Activated T-helper 2 cell treated with anti-CD3 and anti-CD28 coated beads, Interferon-gamma antibody, Interleukin-2, Interleukin-4, amounts not matched to agents 10 μg/mL and 5 μg/mL and 100 μg/mL, durations not matched to agents 14 hours and 24 hours and 36 hours (primary cell): ENCODE data around the gene ADGRF3. TPM values are rescaled to one million over a fixed set of nuclear protein-coding genes. Genes with fewer than 3 reads are reported as not detected.
"Not testable (repeated sequence)": the region's sequence is repeated elsewhere in the genome, so short reads cannot be mapped to it uniquely, and the experiment has no call there.

Source experiments
- DNase-seq: peaks from one replicate; pipeline ENCODE4 v3.0.0; 2021; ENCODE audit warnings: low spot score
- H3K27ac Mint-ChIP-seq: one replicate; pipeline ENCODE4 v1.8.0; 2021; ENCODE audit warnings: mixed read lengths
- H3K27me3 Mint-ChIP-seq: one replicate; pipeline ENCODE4 v1.8.0; 2021; ENCODE audit warnings: low read depth, mixed read lengths
- H3K36me3 Mint-ChIP-seq: one replicate; pipeline ENCODE4 v1.8.0; 2021; ENCODE audit warnings: low read depth, mixed read lengths
- H3K4me1 Mint-ChIP-seq: one replicate; pipeline ENCODE4 v1.8.0; 2021; ENCODE audit warnings: low read depth, mixed read lengths
- H3K4me3 Mint-ChIP-seq: one replicate; pipeline ENCODE4 v1.8.0; 2021; ENCODE audit warnings: low read depth, mild to moderate bottlenecking, moderate library complexity, mixed read lengths
- H3K9me3 Mint-ChIP-seq: one replicate; pipeline ENCODE4 v1.8.0; 2021; ENCODE audit warnings: mixed read lengths
- intact Hi-C: fragments of 100-400 bp; cut with micrococcal nuclease; formaldehyde crosslinking; loops from one replicate; pipeline ENCODE4 v1.15.1; 2023
- total RNA-seq: library from RNA; stranded (reverse); gene quantifications from 2 replicates; pipeline ENCODE4 v1.2.3, GENCODE V29; 2022

Gene ADGRF3, protein sequence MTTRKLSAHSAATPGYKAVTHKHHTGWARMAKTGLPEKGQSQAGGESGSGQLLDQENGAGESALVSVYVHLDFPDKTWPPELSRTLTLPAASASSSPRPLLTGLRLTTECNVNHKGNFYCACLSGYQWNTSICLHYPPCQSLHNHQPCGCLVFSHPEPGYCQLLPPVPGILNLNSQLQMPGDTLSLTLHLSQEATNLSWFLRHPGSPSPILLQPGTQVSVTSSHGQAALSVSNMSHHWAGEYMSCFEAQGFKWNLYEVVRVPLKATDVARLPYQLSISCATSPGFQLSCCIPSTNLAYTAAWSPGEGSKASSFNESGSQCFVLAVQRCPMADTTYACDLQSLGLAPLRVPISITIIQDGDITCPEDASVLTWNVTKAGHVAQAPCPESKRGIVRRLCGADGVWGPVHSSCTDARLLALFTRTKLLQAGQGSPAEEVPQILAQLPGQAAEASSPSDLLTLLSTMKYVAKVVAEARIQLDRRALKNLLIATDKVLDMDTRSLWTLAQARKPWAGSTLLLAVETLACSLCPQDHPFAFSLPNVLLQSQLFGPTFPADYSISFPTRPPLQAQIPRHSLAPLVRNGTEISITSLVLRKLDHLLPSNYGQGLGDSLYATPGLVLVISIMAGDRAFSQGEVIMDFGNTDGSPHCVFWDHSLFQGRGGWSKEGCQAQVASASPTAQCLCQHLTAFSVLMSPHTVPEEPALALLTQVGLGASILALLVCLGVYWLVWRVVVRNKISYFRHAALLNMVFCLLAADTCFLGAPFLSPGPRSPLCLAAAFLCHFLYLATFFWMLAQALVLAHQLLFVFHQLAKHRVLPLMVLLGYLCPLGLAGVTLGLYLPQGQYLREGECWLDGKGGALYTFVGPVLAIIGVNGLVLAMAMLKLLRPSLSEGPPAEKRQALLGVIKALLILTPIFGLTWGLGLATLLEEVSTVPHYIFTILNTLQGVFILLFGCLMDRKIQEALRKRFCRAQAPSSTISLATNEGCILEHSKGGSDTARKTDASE
- 1.6 and 3.1 TPM in 2 replicates for total RNA-seq

DNA sequence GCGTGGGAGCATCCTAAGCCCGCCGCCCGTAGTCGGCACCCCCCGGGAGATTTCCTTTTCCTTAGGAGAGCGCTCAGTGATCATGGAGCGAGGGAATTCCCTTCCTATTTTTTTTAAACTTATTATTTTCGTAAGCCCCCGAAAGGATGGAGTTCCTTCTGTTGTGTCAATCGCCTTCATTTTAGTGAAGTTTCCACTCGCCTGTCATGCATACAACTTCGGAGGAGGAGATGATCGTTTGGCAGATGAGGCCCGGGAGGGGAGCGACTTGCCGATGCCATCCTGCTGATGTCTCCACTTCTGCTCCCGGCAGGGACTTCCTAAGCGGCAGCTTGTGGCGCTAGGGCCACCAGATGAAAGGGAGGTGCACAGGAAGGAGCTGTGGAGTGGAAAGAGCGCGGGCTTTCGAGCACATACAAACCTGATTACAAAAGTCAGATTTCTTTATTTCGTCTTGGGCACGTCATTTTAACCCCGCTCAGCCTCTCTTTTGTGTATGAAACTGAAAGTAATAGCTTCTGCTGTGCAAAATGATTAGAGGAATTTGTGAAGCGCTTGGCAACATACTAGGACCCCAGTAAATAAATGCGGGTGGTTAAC, at the start of gene ADGRF3:
TSS of gene ADGRF3 (minus strand) at position 336 of the 600 bp plus-strand sequence. CDS start 555 bp downstream, outside the sequence.
- H3K27ac Mint-ChIP-seq = peak within 1 kb of the TSS; percentile 99
- no peaks in the 10 kb centered on the region for H3K27me3 Mint-ChIP-seq
- peaks cover 29% of the 10 kb centered on the region for H3K4me1 Mint-ChIP-seq
- DNase-seq = peak; percentile 70
- H3K9me3 Mint-ChIP-seq = no peaks in the 10 kb centered on the region
- H3K36me3 Mint-ChIP-seq = peaks cover 30% of the 10 kb centered on the region
- H3K4me3 Mint-ChIP-seq = peak within 1 kb of the TSS; percentile 99
- intact Hi-C loops = loop anchor here (2.0 to 5.0 kb wide), 5 partner anchors 16 to 1374 kb away; partner anchors contain the start of genes CENPA, DNAJC27, HADHA and HADHB

DNA sequence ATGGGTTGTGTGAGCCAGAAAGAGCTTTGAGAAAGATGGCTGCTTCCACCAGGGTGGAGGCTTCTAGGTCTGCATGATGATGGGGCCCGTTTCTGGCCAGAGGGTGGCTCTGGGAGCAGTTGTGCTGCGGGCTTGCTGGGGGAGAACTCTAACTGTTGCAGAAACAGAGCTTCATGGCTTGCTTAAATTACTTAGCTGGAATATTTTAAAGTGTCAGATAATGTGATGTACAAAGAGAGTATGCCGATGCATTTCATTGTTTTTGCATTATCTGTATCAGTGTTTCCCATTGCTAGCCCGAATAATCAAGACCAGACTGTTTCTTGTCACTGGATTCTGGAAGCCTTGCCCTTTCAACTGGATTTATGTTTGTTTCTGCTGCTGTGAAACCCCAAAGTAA, 48.8 kb upstream of the ADGRF3 start:
- no peak overlapping the region for H3K4me3 Mint-ChIP-seq
- no peak for DNase-seq
- intact Hi-C loops = no loop called here
- H3K27ac Mint-ChIP-seq = no peak overlapping the region
- H3K4me1 Mint-ChIP-seq = peaks cover 21% of the 10 kb centered on the region
- H3K36me3 Mint-ChIP-seq = peaks cover 36% of the 10 kb centered on the region
- H3K9me3 Mint-ChIP-seq = no peaks in the 10 kb centered on the region
- H3K27me3 Mint-ChIP-seq = no peaks in the 10 kb centered on the region

DNA sequence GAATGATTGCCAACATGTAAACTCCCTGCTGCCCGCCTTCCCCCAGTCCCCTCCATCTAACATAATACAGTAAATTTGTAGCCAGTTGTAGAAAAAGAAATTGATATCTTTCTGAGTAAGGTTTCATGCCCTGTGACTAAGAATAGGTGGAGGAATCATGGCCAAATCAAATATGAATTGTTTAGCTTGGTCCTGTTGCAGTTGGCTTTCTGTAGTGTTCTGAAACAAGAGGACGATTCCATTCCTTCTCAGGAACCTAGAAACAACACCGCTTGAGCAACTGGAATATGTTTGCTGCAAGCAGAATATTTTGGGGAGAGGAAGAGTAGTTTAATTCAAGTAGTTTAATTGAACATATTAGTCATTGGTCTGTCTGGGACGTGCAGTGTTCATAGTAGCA, 48.1 kb upstream of the ADGRF3 start:
- Mint-ChIP-seq H3K4me1 (peaks cover 21% of the 10 kb centered on the region), H3K9me3 (no peaks in the 10 kb centered on the region), H3K27ac (no peak overlapping the region), H3K36me3 (peaks cover 42% of the 10 kb centered on the region), H3K4me3 (no peak overlapping the region), H3K27me3 (no peaks in the 10 kb centered on the region)
- no peak for DNase-seq
- intact Hi-C loops = no loop called here

- no peak for DNase-seq
- Mint-ChIP-seq H3K27me3 (no peaks in the 10 kb centered on the region), H3K9me3 (no peaks in the 10 kb centered on the region), H3K4me3 (no peak overlapping the region), H3K4me1 (peaks cover 13% of the 10 kb centered on the region), H3K36me3 (peaks cover 69% of the 10 kb centered on the region), H3K27ac (no peak overlapping the region)
- intact Hi-C loops = no loop called here
Measured at GRCh38 chr2:26387189-26387588, 40.6 kb upstream of the ADGRF3 start.

DNA sequence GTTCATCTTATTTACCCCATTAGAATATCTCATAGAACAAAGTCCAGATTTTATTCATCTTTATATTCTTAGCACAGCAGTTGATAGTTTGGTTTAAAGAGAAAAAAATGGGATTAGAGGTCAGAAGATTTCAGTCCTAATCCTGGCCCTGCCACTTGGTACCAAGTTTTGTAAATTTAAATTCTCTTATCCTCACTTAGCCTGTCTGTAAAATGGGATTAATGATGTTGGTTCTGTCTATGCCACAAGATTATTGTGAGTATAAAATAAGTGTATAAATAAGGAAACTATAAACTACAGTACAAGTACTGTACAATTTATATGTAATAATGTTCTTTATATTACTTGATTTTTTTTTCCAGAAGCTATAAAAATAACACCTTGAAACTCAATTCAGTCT, 38.0 kb upstream of the ADGRF3 start:
- no peaks in the 10 kb centered on the region for H3K9me3 Mint-ChIP-seq
- H3K4me3 Mint-ChIP-seq = no peak overlapping the region
- no peak overlapping the region for H3K27ac Mint-ChIP-seq
- H3K27me3 Mint-ChIP-seq = no peaks in the 10 kb centered on the region
- peaks cover 69% of the 10 kb centered on the region for H3K36me3 Mint-ChIP-seq
- intact Hi-C loops = no loop called here
- H3K4me1 Mint-ChIP-seq = peaks cover 15% of the 10 kb centered on the region
- no peak for DNase-seq

DNA sequence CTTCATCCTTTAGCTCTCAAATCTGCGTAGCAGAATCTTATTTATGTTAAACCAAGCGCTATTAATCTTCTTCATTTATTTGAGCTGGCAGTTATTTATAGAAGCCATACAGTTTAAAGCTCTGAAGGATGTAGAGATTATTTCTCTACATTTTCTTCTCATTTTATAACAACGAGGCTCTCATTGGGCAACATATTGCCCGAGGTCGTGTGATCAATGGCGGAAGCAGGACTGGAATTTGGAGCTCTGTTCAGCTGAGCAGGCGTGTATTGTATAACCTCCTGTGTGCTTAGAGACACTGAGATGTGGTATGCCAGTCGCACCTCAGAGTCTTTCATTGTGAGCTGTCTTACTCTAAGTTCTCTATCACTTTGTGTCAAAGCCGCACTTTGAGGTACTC, 37.6 kb upstream of the ADGRF3 start:
- no peaks in the 10 kb centered on the region for H3K27me3 Mint-ChIP-seq
- peak overlapping the region; percentile 4 for H3K27ac Mint-ChIP-seq
- H3K9me3 Mint-ChIP-seq = no peaks in the 10 kb centered on the region
- peaks cover 68% of the 10 kb centered on the region for H3K36me3 Mint-ChIP-seq
- H3K4me1 Mint-ChIP-seq = peaks cover 14% of the 10 kb centered on the region
- H3K4me3 Mint-ChIP-seq = no peak overlapping the region
- intact Hi-C loops = no loop called here
- DNase-seq = no peak

DNA sequence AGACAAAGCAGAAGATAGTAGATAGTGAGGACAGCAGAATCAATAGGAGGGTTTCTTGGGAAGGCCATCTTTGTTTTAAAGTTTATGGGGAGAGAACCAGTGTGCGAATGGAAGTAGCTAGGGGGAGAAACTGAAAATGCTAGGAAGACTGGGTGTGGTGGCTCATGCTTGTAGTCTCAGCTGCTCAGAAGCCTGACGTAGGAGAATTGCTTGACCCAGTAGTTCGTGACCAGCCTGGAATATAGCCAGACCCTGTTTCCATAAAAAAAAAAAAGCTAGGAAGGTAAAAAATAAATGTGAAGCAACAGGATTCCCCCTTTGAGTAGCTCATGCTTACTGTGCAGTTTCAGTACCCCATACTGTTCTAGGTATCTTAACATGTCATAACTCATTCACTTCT, 36.0 kb upstream of the ADGRF3 start:
- peaks cover 11% of the 10 kb centered on the region for H3K4me1 Mint-ChIP-seq
- H3K27me3 Mint-ChIP-seq = no peaks in the 10 kb centered on the region
- no peak for DNase-seq
- intact Hi-C loops = no loop called here
- no peaks in the 10 kb centered on the region for H3K9me3 Mint-ChIP-seq
- no peak overlapping the region for H3K4me3 Mint-ChIP-seq
- no peak overlapping the region for H3K27ac Mint-ChIP-seq
- peaks cover 70% of the 10 kb centered on the region for H3K36me3 Mint-ChIP-seq

DNA sequence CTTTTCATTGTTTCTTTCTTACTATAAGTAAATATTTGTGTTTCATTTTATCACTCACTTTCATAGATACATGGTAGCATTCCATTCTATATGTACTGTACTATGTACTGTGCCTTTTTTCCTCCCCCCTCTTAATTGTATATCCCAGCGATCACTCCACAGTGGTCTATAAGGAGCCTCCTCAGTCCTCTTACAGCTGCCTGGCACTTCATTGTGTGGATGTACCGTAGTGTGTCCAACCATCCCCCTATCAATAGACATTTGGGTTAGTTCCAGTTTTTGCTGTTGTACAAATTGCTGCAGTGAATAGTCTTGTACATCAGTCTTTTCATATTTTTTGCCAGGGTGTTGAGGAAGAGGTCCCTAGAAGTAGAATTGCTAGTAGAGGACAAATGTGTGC, 33.7 kb upstream of the ADGRF3 start:
- Mint-ChIP-seq H3K27ac (no peak overlapping the region), H3K4me1 (peaks cover 20% of the 10 kb centered on the region), H3K36me3 (peaks cover 69% of the 10 kb centered on the region), H3K9me3 (no peaks in the 10 kb centered on the region), H3K27me3 (no peaks in the 10 kb centered on the region), H3K4me3 (no peak overlapping the region)
- no peak for DNase-seq
- intact Hi-C loops = no loop called here

DNA sequence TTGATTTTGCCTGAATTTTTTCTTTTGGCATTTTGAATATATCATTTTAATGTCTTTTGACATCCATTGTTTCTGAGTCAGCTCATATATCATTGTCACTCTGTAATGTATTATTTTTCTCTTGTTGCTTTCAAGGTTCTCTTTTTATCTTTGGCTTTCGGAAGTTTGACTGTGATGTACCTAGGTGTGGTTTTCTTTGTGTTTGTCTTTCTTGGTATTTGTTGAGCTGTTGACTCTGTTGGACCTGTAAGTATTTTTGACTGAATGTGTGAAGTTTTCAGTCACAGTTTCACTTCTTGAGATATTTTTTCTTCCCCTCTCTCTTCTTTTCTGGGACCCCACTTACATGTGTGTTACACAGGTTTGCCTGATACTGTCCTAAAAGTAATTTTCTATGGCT, 30.2 kb upstream of the ADGRF3 start:
- peak overlapping the region; percentile 38 for H3K27ac Mint-ChIP-seq
- no peak overlapping the region for H3K4me3 Mint-ChIP-seq
- DNase-seq = no peak
- H3K9me3 Mint-ChIP-seq = no peaks in the 10 kb centered on the region
- intact Hi-C loops = no loop called here
- peaks cover 69% of the 10 kb centered on the region for H3K36me3 Mint-ChIP-seq
- H3K27me3 Mint-ChIP-seq = no peaks in the 10 kb centered on the region
- H3K4me1 Mint-ChIP-seq = peaks cover 12% of the 10 kb centered on the region

- H3K27me3 Mint-ChIP-seq, DNase-seq, H3K9me3 Mint-ChIP-seq, H3K27ac Mint-ChIP-seq, H3K4me1 Mint-ChIP-seq, intact Hi-C loops, H3K4me3 Mint-ChIP-seq: not testable (repeated sequence)
- H3K36me3 Mint-ChIP-seq = peaks cover 70% of the 10 kb centered on the region
Measured at GRCh38 chr2:26370909-26371308, 24.3 kb upstream of the ADGRF3 start.

DNA sequence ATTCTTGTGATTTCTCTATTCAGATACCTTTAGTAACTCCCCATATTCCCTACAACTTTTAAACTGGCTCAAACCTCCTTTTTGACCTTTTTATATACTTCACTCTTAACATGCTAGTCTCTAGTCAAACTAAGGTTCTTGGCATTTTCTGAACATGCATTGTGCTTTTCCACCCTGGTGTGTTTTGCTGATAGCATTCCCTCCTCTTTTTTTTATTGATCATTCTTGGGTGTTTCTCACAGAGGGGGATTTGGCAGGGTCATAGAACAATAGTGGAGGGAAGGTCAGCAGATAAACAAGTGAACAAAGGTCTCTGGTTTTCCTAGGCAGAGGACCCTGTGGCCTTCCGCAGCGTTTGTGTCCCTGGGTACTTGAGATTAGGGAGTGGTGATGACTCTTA, 23.1 kb upstream of the ADGRF3 start:
- H3K4me3 Mint-ChIP-seq, H3K27ac Mint-ChIP-seq, H3K27me3 Mint-ChIP-seq, intact Hi-C loops, DNase-seq, H3K4me1 Mint-ChIP-seq, H3K9me3 Mint-ChIP-seq: not testable (repeated sequence)
- peaks cover 66% of the 10 kb centered on the region for H3K36me3 Mint-ChIP-seq

GRCh38 chr2:26366957-26367356, 20.4 kb upstream of the ADGRF3 start:
- DNase-seq = no peak
- H3K36me3 Mint-ChIP-seq = peaks cover 52% of the 10 kb centered on the region
- no peaks in the 10 kb centered on the region for H3K9me3 Mint-ChIP-seq
- H3K27me3 Mint-ChIP-seq = no peaks in the 10 kb centered on the region
- H3K27ac Mint-ChIP-seq = no peak overlapping the region
- intact Hi-C loops = no loop called here
- H3K4me3 Mint-ChIP-seq = no peak overlapping the region
- peaks cover 14% of the 10 kb centered on the region for H3K4me1 Mint-ChIP-seq
